Astrocyte (in vitro differentiated cells and primary cell): ENCODE results near the gene SIN3B.

ENCODE experiments used
- CTCF ChIP-seq: IDR thresholded peaks from 2 replicates; pipeline ENCODE4 v1.5.1; 2011; ENCODE audit warnings: low read depth, mild to moderate bottlenecking, inconsistent platforms, low read length, moderate library complexity; ENCODE audit not compliant: insufficient read depth
- EZH2 ChIP-seq: IDR thresholded peaks from 2 replicates; pipeline ENCODE4 v1.6.1; 2012; ENCODE audit warnings: mild to moderate bottlenecking, low read length, inconsistent platforms; ENCODE audit not compliant: insufficient read depth

- TF ChIP-seq CTCF = no peak
- no peak for TF ChIP-seq EZH2
These were observed 69.3 kb downstream of the SIN3B start for GRCh38 chr19:16898361-16899015.
